HCEC 1CT (cell line): ENCODE data around the gene KIAA1217.

ENCODE experiments used
- DNase-seq: peaks from one replicate; pipeline ENCODE4 v3.0.0-alpha.2; 2017

Gene KIAA1217

DNA sequence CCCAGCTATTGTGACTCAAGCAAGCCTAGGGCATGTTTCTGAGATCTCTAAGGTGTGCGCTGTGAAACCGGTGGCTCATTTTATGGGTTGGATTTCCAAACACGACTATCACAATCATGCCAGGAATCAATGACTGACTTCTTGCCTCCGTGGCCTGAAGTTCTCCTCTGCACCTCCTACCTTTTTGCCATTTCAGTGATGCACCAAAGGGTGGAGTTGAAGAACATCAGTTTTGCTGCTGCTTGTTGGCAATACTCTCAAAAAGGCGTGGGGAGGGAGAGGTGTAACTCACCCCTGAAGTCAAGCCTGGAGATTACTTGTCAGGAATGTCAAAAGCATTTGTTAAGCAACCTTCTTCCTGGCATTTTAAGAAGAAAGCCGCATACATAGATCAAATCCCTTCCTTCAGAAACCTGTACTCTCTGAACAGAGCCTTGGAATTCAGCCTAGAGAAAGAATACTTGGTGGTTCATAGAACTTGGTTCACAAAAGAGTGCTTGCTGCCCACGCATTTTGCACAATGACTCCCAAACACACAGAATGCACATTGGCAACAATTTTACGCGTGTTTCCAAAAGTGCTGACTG is 41.0 kb downstream of the KIAA1217 start:
- no peak for DNase-seq

DNA sequence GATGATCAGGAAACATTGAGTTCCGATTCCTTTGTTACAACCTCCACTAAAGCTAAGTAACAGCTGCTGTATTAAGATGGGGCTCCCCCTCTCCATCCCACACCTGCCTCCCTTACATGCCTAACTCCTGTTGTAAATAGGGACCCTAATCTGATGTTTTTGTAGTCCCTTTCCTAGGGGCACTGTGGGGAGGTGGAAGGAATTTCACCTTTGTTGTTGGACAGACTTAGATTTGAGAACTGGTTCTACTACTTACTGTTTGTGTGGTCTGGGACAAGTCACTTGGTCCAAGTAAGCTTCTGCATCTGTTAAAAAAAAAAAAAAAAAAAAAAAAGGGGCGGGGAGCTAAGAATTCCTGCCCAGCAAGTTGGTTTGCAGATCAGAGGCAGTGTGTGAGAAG is 42.6 kb downstream of the KIAA1217 start:
- no peak for DNase-seq

DNA sequence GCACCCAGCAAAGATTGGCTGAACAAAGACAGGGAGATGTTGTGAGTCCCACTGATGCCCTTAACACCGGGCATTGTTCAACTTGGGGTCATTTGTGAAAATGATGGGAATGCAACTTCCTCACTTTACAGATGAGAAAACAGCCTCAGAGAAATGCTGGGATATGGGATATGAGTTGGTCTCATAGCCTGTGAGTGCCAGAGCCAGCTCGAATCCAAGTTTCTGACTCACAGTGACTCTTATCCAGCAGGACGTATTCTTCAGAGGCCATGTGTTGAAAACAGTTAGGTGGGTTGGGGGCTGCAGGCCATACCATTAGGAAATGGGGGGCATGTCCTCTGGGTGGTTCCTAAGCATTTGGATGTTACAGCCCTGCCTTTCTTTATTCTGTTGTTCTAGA is 45.2 kb downstream of the KIAA1217 start:
- no peak for DNase-seq

DNA sequence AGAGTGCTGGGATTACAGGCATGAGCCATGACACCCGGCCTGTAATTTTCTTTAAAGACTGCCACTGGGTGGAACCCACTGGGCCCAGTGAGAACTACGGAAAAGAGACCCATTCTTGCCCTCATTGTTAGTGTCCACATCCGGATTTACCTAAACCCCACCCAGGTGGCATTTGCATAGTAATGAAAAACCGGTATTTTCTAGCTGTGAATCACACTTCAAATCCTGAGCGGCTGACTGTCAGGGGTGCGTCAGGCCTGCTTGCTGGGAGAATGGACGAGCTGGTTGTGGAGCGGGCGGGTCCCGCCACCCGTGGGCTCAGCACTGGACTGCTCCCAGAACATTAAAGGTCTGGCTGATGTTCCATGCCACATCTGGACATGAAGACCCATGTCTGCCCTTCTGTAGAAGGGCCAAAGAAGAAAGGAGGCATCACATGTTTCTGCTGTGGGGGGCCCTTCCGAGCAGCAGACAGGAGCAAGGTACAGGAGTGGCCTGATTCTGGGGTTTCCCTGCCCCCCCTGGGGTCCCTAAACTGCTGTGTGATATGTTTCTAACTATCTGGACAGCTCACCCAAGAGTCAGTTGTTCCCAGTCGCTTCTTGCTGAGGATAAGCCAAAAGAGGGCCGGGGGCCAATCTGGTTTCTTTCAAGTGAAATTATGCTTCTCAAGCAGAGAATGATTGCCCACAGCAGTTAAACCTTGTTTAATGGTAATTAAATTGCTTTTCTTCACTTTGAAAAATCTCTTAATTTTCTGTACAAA is 46.4 kb downstream of the KIAA1217 start:
- no peak for DNase-seq

DNA sequence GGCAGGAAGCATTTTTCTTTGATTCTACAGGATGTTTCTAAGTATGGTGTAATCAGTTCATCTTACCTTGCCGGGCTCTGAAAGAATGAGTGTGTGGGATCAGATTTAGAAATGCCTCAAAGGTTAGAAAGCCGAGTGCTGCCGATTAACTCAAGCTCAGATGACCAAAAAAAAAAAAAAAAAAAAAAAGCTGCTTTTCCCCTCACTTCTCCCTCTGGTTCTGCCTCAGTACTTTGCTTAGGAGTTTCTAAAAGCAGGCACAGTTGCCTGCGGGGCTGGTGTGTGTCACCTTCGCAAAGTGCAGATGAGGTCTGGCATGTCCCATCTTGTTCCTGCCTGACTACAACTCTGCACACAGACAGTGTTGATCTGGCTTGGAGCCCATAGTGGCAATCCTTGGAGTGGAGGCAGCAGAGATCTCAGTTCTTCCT is 47.0 kb downstream of the KIAA1217 start:
- DNase-seq = no peak

DNA sequence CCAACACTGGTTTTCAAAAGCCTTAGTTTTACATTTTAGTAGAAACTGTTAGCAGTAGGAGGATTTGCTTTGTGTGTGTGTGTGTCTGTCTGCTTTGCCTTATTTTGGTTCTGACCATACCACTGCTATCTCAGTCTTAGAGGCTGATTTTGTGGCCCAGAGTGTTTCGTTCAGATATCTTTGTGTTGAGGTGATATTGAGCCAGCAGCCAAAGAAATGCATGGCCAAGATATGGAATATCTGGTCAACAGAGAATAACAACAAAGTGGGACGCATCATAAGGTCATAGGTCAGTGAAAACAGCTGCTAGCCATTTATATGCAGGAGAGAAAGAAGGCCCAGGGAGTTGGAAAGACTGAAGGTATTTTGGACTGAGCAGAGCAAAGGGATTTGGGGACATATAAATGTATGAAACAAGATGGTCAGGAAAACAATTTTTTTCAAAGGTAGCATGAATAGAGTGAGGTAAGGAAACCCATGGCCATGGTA is 47.7 kb downstream of the KIAA1217 start:
- no peak for DNase-seq

DNA sequence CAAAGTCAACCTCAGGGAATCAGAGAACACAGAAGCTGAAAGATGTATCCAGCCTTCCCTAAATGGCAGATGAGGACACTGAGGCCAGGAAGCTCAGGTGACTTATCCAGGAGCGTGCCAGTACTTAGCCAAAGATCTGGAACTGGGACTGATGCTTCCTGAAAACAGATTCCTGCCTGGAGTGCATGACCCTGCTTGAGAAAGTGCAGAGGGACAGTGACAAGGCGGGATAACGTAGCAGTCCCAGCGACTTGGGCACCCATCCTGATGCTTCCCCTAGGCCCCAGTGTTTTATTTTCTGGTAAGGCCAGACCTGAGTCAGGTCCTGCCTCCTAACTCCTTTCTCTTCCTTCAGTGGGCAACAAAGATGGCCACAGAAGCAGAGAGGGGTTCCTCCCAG is 48.6 kb downstream of the KIAA1217 start:
- DNase-seq = no peak

DNA sequence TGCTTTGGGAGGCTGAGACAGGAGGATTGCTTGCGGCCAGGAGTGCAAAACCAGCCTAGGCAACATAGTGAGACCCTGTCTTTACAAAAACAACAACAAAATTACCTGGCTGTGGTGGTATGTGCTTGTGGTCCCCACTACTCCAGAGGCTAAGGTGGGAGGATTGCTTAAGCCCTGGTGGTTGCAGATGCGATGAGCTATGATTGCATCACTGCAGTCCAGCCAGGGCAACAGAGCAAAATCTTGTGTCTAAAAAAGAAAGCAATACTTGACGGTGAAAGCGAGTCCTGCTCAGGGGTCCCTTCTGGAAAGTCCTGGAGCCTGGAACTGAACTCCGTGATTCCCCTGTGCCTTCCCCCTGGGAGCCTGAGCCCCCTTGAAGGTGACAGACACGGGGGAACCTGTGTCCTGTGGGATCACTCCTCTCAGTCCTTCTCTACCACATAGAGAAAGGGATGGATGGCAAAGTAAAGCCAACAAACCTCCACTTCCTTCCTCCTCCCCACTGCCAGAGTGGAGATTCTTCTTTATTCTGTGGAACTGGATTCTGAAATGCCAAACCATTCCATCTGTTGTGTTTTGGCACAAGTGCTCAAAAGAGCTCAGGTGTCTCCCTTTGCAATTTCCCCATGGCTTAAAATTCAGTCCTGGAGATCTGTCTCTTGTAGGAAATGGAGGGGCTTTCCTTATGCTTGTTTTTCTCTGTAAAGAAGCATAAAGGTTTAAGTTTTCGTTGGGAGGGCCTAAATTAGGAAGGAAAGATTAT is 50.6 kb downstream of the KIAA1217 start:
- no peak for DNase-seq

DNA sequence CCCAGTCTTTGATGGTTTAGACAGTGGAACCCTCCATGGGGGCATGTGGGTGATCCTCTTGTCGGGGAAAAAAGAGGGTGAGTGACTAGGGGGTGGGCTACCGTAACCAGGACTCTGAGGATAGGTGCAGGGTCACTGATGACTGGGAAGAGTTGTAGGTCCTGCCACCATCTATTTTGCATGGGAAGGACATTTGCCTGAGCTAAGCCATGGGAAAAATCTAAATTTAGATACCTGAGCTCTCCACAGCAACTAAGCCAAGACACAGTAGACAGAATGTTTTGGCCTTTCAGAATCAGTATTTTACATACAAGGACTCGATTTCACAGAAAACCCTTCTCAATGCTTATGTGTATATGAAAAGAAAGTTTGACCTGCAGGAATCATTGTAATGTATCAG is 52.7 kb downstream of the KIAA1217 start:
- no peak for DNase-seq

DNA sequence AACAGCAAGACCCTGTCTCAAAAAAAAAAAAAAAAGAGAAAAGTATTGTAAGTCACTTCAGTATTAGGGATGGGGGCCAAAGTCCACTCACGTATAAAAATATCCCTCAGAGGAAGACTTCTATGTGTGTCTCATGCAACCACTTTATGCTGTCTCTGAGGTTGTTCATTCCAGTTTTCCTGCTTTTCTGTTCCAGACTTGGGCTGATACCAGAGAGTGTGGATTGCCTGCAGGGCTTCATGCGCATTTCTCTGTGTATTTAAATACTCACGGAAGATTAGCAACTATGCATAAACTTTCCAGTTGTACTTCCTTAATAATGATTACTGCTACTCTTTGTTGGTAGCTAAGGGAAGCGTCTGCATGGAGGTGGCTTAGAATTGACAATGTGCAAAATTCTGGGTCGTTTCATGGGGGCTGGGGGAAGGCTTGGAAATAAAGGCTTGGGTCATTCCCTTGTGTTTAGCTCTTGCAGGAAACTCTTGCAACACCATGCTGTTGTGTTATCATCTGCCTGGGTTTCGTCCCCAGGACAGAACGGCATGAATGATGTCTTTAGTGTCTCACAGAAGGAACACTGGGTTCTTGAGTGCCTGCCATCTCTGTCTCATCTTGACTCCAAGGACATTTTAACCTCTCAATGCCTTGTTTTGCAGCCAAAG is 54.1 kb downstream of the KIAA1217 start:
- DNase-seq = no peak

DNA sequence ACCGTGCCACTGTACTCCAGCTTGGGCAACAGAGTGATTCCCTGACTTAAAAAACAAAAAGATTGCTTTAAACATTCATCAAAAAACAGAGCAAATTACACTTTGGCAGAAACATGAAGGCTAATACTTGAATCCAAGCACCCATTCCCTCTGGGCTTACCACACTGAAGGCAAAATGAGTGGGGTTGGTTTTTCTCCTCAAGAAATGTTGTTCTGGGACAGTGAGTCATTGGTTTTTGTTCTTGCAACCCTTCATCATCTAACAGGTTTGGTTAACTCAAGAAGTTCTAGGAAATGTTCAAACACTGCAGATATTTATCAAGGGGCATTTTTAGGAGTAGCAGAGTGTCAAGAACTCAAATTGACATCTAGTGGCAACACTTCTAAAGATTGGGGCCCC is 60.5 kb downstream of the KIAA1217 start:
- DNase-seq = no peak

DNA sequence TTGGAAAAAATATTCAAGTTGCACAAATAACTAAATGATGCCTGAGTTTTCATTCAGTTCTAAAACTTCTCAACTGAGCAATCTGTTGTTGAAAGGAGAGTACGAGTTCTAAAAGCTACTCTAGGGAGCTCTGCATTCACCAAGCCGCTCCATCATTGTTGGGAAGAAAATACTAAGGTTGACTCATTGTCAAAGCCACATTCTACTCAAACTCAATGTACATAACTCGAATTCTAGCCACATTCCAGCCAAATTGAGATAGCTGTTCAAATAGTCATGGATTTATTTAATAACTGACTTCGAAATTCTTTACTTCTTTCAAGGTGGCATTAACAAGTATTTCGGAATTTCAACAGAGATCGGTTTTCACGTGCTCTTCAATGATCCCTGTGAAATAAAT is 63.4 kb downstream of the KIAA1217 start:
- DNase-seq = no peak

DNA sequence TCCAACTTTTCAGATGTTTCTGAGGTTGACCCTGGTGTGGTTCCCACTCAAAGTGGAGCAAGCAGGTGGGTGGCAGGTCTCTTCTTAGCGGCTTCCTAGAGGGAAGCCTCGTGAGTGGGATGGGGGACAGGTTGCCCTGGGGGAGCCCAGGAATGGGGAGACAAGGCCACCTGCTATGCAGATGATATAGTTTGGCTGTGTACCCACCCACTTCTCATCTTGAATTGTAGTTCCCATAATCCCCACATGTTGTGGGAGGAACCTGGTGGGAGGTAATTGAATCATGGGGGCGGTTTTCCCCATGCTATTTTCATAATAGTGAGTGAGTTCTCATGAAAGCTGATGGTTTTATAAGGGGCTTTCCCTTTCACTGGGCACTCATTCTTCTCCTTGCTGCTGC is 68.3 kb downstream of the KIAA1217 start:
- no peak for DNase-seq

DNA sequence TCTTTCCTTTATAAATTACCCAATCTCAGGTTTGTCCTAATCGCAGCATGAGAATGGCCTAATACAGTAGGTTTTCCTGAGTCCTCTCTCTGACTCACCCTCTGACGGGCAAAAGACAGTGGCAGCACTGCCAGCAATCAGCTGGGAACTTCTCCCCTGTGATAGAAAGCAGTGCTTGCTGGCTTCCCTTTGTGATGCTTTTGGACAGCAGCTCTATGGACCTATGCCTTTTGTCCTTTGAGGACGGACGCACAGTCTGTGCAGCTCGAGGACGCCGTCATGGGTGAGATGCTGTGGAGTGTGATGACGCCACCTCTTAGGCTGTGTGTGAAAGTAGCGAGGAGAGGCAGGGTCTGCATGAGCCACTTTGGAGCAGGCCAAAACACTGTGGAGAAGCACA is 68.8 kb downstream of the KIAA1217 start:
- DNase-seq = no peak

DNA sequence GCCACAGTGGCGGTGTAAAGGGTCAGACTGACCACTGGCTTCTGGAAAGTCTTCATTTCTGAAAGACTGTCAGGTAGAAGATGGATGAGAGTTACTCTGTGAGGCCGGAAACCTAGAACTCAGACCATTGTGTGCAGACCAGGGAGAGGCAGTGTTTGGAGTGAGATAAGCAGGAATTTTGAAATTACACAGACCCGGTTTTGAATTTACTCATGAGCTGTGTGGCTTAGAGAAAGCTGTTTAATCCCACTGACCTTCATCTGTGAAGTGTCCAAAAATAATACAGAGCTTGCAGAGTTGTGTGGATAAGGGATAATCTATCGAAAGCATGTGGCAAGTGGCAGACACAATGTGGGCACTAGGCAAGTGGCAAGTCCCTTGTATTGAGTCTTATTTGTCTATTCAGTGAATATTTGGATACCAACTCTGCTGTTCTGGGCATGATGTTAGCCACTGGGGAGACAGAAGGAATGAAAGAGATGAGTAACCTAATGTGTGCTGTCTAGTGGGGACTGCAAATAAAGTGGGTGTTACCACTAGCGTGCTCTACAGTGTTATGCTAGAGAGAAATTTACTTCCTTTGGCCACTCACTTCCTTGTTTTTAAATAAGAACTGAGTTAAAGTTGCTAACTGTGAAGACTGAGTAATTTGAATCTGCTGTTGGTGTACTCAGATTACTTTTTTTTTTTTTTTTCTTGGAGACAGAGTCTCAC is 69.4 kb downstream of the KIAA1217 start:
- DNase-seq = no peak

DNA sequence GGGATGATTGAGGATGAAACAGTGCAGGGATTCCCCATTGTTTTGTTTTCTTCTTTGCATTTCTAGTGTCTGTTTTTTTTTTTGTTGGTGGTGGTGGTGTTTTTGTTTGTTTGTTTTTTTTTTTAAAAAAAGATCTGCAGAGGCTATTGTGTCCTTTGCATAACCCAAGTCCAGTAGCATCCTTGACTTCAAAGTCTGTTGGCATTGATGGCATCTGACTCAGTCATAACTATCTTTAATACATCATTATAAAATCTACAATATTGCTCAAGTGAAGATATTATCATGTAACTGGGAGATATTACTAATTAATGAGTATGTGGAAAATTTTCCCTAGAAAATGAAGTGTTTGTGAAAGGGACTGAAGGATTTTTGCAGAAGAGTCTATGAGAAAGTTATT is 70.2 kb downstream of the KIAA1217 start:
- DNase-seq = no peak

DNA sequence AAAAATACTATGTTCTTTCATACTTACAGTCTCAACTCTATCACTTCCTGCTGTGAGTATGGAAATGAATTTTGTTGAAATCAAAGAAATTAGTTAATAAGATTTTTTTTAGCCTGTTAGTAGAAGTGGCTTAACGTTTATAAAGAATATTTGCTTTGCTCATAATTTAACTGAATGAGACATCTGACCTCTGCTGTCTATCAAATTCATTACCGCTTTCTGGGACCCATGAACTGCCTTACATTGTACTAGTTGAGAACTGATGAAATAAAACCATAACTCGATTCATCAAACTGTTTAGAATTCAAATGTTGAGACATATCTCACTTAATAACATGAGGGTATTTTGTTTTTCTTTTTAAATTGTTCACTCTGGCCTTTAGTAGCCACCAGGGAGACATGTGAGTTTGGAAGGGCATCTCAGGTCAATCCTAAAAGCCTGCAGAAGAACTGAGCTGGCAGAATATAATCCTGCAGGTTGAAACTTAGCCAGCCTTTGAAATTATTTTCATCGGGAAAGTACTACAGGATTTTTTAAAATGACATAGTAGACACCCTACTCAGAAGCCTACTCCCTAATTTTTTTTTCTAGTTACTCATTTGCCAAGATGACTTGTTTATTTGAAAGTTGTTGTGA is 78.7 kb downstream of the KIAA1217 start:
- DNase-seq = no peak

DNA sequence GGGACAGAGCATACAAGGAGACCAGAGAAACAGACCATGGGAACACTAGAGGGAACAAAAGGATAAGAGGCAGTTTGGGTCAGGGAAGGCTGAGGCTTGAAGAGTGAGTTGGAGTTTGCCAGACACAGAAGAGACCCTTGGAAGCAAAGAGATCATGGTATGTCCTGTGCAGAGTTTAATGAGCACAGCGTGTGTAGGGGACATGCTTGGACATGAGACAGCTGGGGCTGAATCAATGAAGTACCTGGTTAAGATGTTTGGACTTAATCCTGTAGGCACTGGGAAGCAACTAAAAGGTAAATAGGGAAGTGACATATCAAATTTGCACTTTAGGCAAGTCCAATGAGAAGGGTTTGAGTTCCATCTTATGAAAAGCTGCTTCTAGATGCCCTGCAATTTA is 79.6 kb downstream of the KIAA1217 start:
- DNase-seq = no peak

DNA sequence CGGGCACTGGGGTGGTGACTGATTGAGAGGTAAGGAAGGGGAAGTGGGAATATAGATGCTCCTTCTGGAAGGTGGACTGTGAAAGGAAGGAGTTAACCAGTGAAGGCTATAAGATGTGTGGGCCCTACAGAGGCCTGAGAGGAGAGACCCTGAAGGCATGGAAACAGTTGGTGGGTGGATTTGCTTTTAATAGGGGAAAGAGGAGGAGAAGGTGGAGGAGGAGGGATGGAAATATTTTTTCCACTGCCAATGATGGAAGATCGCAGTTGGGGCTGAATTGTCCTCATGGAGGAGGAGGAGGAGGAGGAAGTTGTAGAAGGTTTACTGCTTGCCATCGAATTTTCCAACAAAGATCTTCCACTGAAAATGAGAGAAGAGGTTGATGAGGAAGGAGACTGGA is 80.3 kb downstream of the KIAA1217 start:
- DNase-seq = no peak

DNA sequence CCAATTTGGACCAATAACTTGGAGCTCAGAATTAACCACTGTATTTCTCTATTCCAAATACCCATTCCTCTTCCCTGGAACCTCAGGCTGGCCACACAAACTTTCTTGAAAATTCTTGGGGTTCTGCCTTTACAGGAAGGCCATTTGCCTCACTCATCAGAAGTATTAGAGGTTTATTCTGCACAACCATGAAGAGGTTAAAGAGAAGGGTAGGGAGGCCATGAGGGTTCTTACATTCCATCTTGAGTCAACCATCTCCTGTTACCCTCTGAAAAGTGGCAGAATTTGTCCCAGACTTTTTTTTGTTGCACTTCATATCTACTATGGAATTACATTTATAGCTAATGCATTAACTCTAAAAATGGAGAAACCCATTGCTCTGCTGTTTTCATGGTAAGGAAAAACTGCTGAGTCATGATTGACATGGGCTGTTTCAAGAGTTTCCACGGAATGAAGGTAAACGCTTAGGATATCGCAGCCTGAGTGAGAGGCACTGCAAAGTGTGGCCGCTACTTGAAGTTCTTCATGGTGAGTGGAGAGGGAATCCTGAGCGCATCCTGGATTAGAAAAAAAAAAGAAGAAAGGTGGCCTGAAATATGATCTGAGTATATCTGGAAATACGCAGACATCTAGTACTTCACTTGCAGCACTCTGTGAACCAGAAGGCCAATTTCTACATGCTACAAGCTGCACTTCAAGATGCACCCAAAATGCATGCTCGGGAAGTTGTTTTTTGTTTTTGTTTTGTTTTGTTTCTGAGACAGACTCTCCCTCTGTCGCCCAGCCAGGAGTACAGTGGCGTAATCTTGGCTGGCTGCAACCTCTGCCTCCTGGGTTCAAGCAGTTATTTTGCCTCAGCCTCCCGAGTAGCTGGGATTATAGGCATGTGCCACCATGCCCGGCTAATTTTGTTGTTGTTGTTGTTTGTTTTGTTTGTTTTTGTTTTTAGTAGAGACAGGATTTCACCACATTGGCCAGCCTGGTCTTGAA is 83.7 kb downstream of the KIAA1217 start:
- no peak for DNase-seq
